ENCODE measurements around the gene SURF2.

The SURF2 gene

DNA sequence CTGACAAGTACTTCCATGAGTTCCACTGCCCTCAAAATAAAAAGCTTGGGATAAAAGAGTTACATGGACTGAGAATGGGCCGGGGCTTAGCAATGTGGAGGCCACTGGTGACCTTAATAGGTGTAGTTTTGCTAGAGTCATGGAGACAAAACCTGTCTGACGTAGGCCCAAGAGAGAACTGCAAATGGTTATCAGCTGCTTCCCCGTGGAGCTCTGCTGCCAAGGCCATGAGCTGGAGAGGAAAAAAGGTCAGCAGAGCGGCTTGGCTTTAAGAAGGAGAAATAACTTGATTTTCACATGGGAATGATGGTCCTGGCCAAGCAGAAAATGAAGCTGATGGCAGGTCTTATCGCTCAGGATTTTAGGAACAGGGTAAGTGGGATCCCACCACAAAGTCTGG lies 16.7 kb upstream of the SURF2 start:
- no peak for DNase-seq

DNA sequence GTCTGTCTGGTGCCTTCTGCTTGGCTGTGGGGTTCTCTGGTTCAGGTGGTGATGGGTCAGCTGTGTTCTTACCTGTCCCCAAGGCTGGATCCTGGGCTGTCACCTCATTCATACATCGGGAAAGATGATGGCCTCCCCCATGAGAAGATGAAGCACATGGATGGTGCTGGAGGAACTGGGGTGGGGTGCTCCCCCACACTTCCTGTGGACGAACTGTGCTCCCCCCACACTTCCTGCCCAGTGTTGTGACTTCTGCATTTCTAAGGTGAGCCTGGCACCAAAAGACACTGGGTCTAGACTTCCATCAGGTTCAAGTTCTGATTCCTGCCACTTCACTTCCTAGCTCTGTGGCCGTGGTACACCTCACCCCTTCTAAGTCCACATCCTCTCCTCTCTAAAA lies 16.1 kb upstream of the SURF2 start:
- DNase-seq: no peak

DNA sequence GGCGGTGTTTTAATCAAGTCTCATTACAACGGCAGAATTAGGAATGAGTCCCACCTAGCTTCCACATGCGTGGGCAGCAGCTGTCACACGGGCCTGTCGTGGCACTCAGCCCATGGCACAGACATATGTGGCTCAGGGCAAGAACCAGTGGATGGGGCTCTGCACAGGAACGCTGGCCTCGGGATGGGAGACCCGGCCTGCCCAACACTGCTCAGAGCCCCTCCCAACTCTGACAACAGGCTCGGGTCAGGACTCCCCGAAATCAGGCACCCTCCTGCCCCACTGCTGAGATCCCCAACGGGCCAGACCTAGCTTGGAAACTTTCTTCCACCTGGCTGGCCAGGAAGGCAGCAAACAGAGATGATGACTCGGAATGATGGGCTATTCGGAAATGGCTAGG lies 15.4 kb upstream of the SURF2 start:
- DNase-seq: no peak

DNA sequence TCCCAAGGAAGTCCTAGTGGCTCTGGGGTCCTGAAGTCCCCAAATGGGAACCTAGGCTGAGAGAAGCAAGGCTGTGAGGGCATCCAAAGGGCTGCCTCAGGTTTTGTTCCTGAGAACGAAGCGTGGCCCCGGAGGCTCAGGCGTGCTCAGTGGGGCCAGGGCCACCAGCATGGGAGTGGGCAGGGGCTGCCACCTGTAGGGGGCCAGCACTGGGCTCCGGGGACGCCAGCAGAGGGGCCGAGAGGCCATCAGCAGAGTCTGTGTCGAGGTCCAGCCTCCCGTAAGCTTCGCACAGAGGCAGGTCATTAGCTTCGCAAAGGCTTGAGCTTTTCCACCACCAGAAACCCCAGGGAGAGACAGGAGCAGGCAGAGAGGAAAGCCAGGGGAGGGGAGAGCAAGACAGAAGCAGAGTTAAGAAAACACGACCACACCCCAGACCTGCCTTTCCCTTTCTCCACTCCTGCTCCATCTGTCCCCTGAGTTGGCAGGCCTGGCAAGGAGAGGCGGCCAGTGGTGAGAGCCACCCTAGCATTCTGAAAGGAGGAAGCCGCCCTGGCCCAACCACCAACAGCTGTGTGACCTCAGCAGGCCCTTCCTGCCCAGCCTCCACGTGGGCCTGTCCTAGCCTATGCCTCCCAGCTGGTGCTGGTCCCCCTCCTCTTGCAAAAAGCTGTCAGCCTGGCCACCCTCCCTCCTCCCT lies 14.8 kb upstream of the SURF2 start:
- no peak for DNase-seq

DNA sequence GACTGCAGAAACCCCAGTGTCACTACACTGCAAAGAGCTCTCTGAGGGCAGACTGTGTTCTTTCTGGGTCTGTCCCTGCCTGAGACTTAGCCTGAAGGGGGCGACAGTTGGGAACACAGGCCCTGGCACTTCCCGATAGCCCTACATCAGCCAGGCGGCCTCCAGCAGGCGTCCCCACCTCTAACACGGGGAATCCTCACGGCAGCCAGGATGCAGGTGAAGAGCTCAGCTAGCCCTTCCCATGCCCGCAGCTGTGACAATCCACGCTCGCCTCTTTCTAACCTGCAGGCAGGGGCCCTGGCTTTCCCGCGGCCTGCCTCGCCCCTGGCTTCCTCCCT lies 14.3 kb upstream of the SURF2 start:
- no peak for DNase-seq

DNA sequence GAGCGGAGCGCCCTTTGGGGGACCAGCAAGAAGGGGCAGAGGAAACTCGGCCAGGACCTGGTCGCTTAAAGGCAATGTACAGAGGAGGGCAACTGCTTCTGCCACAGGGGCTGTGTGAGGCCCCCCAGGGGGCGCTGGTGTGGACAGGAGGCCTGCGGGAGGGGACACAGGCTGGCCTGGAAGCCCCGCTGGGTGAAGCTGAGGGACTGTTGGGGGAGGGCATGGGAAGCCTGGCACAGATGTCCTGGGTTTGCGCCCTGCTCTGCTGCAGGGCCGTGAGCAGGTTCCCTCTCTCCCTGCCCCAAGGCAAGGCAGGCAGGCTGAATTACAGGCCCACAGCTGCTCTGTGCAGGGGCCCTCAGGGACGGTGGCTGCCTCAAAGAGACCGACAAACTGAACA lies 13.8 kb upstream of the SURF2 start:
- DNase-seq: no peak

DNA sequence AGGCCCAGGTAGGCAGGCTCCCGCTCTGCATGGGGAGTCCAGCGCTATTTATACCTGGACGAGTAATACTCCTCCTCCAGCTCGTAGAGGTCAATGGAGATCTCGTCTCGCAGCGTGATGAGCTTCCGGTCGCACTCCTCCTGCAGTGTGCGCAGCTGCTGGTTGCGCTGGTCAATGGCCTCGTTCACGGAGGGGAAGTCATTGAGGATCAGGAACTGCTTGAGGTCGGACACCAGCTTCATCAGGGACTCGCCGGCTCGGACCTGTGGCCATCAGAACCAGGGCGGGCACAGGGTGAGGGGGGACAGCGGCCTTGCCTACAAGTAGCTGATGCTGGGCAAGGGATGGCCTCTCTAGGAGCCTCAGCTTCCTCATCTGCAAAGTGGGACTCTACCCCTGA lies 12.3 kb upstream of the SURF2 start:
- no peak for DNase-seq

DNA sequence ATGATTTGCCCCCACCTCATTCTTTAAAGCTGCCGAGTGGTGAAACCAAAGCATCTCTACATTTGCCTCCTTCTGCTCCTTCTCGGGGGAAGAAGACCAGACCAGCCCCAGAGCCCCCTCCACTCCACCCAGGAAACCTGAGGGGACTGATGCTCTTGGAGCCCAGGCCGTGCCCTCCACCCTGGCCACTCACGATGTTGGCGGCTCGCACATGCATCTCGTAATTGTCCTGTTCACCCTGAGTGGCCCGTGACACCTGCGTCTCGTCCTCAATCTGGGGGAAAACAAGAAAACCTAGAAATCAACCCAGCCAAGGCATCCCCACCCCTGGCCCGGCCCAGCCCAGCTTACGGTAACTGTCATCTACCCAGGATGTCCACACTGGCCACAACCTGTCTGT lies 11.4 kb upstream of the SURF2 start:
- DNase-seq: no peak

DNA sequence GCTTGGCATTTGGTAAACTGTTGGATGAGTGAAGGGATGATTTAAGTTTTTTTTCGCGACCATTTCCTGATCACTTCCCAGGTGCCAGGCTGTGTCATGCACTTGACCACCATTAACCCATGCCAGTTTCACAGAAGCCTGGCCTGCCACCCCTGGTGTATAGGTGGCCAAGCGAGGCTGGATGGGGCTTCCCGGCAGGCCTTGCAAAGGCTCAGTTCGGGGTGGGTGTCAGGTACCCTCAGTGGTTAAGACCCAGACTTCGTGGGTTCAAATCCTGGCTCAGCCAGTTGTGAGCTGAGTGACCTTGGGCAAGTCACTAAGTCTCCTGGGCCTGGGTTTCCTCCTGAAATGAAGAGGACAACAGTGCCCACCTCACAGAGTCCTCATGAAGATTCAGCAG lies 10.8 kb upstream of the SURF2 start:
- DNase-seq: no peak

DNA sequence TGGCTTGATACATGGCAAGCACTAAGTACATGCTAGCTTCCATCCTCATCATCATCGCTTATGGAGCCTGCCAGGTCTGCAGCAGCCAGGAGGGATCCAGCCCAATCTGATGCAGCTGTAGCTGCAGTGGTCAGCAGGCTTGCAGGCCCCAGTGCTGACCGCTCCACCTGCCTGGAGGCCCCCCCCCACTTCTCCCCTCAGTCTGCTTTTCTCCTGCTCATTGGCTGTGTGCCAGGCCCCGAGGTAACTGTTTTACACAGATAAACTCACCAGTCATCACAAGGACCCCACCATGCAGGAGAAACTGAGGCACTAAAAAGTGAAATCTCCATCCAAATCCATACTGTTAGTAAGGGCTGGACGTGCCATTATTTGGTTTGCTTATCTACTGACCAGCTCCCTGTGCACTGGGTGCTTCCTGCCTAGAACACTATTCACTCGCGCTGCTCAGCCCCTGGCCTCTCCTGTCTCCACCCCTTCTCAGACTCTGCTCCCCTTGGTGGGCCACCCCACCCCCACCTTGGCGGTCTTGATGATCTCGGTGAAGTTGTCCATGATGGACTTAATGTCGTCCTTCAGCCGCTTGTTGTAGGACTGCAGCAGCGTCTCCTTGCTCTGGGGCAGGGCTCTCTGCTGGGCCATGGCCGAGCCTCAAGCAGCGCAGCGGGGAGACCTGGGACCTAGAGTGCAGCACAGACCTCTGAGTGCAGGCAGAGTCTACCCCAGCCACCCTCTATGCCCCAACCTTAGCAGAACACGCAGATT lies 10.1 kb upstream of the SURF2 start:
- DNase-seq: no peak

DNA sequence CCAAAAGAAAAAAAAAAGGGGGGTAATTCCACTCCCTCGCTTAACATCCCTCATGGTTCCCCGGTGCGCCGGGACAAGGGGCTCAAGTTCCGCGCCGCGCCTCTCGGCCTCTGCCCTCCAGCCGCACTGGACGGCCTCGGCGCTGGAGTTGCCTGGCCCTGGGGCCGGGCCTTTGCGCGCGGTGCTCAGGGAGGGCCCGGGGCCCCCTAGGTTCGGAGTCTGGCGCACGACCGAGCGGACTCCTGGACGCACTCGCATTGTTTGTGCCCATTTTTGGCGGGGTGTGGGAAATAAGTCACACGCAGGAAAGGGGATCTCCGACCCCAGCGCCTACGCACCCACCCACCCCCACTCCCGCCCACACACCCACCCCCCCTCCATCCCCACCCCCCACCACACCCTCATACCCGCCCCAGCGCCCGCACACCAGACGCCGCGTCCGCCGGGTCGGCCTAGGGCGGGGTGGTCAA lies 8.8 kb upstream of the SURF2 start:
- DNase-seq: no peak

DNA sequence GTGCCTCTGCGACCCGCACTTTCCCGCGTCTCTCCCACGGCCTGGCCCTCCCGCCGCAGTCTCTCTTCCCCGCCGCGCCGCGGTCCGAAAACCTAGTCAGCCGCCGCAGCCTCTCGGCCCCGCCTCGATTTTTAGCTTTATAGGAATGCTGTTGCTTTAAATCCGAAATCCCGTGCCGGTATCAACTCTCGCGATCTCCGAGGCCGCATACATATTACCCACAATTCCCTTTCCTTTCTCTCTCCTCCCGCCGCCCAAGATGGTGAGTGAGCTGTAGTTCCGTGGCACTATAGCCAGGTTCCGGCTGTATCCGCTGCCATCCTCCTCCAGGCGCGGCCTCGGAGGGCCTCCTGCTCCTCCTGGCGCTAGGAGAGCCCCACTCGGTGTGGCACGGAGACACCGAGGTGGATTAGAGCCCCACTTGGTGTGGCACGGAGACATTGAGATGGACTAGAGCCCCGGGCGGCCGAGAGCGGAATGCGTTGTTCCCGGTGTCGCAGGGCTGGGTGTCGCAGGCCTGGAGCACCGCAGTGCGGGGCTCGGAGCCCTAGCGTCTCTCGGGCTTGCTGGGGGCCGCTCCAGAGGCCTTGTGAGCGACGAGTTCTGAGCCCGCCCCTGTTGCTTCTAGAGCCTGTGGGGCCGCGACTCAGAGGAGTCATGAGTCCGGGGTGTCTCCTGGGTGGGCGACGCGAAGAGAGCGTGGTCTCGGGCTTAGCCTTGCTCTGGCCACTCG lies 8.2 kb upstream of the SURF2 start, which contains the start of the genes MED22 and RPL7A:
Gene MED22 (minus strand): TSS at position 147 of the 733 bp plus-strand sequence. CDS start 1,469 bp downstream, outside the sequence.
Gene RPL7A (plus strand): TSS at position 234 of the 733 bp plus-strand sequence. CDS start 26 bp downstream, at position 260.
- DNase-seq: peak; percentile 90

DNA sequence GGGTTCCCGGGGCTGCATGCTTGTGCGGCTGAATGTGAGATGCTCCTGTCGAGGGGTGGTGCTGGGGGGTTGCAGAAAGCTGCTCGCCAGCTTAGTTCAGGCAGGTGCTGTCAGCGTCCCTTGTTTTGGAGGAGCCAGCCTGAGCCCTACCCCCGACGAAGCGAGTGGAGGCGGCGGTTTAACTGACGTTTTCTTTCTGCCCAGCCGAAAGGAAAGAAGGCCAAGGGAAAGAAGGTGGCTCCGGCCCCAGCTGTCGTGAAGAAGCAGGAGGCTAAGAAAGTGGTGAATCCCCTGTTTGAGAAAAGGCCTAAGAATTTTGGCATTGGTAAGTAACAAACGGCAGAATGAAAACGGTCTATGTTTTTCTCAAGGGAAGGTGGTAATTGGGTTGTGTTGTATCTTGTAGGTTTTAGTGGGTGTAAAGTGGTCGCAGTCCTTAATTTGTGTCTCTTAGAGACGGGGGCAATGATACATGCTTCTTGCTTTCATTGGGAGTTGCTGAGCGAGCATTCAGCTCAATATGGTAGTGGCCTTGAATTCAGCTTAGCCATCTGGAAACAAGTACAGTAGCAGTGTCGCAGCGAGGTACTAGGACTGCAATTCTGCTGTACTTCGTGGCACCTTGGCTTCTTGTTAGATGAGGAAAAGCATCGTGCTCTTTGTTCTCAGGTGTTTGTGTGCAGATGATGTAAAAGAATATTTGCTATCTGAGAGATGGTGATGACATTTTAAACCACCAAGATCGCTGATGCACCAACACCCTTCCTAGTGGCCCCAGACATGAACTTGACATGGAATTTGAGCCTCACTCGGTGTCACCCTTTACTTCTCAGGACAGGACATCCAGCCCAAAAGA lies 7.4 kb upstream of the SURF2 start:
- no peak for DNase-seq

DNA sequence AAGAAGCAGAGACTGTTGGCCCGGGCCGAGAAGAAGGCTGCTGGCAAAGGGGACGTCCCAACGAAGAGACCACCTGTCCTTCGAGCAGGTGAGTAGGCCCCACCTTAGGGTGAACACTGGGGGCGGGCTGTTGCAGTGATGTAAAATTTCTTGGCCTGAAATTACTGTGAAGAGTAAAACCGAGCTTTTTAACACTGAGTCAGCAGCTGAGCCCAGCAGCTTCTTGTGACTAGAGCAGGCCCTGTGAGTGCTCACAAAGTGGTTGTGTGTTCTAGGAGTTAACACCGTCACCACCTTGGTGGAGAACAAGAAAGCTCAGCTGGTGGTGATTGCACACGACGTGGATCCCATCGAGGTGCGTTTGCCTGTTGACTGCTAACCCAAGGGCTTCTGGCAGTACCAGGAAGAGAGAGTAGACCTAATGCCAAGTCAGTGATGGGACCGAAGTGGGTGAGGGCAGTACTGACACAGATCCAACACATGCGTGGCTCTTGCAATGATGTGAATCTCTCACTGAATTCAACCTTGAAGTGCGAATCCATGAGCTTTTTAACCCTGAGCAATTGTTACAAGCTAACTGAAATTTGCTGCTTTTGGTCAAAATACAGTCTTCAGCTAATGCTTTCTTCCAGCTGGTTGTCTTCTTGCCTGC lies 6.3 kb upstream of the SURF2 start:
- DNase-seq: no peak

DNA sequence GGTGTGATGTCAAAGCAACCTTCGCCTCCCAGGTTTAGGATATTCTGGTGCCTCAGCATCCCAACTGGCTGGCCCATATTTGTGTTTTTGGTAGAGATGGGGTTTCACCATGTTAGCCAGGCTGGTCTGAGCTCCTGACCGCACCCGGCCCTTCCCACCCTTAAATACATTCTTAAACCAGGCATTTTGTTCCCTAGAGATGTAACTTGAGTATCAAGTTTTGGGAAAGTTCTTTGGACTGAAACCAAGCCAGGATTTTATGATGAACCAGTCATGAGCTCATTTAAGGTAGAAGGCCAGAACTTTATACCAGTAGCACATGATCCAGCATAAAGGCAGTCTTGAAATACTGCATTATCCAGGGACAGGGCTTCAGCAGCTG lies 4.8 kb upstream of the SURF2 start:
- DNase-seq: no peak

DNA sequence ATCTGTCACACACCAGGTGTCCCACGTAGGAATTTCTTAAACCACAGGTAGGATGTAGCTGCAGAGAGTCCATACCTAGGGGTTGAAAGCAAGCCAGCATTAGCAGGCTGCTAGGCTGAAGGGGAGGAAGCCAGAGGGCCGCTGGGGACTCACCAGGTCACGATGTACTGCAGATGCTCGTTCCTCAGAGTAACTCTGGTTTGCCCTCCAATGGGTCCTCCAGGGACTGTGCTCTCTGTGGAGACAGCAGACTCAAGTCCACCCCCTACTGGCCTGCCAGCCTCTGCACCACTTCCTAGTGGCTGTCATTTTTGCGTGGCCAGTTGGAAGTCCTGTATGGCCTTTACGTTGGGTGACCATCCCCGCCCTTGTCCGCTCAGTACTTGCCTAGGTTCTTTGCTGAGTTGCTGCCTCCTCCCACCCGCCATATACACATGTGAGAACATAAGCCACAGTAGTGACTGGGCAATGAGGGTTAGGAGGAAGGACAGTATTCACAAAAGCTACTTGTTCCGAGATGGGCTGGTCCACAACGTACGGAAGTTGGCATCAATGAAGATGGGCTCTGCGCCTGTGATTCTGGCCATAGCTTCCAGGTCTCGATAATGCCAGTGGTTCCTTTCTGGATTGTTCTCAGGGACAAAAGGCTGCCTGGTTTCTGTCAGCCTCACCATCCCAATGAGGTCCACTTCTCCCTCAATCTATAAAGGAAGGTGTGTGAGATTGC lies 4.3 kb upstream of the SURF2 start:
- DNase-seq: no peak

DNA sequence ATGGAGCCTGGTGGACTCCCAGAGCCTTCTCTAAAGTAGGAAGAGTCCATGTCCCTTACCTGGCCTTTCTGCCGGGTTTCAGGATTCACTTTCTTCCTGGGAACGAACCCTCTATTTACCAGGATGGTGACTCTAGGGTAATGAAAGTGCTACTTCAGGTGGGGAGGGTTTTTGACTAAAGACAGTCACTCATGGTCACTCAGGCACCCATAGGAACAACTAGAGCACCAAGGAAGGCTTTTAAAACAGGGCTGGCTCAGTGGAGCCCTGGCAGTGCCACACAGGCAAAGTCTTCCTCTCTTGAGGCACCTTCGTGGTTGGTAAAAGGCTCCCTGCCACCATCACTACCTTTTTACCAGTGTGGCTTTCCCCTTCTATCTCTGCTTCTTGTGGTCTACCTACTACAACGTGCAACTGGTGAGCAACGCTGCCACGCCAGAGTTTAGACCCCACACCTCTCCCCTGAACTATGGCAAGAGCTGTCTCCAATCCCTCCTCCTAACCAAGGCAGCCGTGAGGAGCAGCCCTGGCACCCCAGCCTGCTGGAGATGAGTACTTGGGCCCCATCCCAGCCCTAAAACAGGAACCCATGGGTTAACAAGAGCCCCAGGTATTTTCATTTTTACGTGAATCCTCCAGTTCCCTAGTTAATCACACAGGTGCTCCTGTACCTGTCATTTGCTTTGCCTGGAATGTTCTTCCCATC lies 3.6 kb upstream of the SURF2 start:
- no peak for DNase-seq

DNA sequence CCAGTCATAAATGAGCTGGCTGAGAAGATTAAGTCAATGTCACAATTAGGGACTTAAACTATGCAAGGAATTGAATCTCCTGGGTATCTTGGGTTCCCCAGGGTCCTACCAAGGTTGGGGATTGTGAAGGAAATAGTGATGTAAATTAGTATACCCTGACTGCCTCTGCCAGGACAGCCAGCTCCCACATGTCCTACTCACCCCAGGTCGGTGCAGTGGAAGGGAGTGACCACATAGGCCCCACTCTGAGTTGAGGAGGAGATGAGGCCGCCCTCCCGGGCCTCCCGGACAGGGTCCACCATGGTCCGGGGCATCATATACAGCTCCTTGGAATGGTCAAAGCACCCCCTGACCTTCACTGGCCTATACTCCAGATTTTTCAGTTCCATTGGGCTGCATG lies 2.8 kb upstream of the SURF2 start:
- DNase-seq: no peak

DNA sequence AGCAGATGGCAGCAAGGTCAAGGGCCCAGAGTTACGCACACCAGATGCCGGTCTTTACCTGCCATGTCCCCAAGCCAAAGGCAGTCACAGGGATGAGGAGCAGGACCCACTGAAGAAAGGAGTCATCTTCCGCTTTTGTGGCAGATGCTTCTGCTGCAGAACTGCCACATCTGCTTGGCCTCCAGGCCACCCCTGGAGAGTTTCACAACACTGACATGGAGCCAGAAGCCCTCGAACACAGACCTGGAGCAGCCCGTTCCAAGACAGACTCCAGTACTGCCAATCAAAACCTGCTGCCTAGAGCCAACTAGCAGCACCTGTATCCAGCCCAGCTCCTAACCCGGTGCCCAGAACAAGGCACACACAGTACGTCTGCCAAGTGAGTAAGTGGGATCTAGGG lies 1.6 kb upstream of the SURF2 start:
- no peak for DNase-seq

DNA sequence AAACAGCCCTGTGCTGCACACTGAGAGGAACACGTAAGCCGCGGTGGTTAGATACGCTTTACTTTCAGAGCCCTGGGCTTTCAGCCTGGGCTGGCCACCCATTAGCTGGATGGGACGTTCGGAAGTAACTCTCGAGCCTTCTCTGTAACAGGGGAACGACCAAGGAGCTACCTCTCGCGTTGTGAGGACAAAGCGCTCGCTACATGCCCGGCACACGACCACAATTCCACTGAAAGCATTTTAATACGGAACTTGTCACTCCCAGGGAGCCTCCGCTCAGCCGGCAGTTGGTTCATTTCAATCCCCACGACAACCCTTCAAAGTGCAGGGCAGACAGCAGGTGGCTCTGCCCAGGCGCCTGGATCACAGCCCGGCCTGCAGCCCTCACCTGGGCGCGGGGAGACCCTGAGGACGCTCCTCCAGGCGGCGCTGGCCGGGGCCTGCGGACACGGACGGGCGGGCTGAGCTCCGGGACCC lies 431 bp upstream of the SURF2 start:
- no peak for DNase-seq

DNA sequence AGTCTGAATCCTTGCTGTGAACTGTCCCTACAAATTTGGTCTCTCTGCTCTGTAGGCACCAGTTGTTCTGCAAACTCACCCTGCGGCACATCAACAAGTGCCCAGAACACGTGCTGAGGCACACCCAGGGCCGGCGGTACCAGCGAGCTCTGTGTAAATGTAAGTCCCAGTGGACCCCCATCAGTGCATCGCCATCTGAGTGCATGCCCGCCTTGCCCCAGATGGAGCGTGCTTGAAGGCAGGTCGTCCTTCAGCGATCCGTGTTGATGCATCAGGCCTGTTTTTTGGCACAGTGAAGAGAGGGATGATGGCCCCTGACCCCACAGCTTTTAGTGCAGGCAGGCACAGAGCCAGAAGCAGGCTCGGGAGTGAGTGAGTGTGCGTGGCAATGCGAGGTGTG lies 1.3 kb downstream of the SURF2 start:
- DNase-seq: no peak
